Ishikawa (cell line): ENCODE data around the gene IPPK.

Source experiments
- CEBPB ChIP-seq: IDR thresholded peaks from 2 replicates; pipeline ENCODE4 v1.6.1; 2012
- CREB1 ChIP-seq: IDR thresholded peaks from 2 replicates; pipeline ENCODE4 v1.6.1; 2012; ENCODE audit warnings: low read depth
- EGR1 ChIP-seq: IDR thresholded peaks from 2 replicates; pipeline ENCODE4 v1.6.1; 2012
- EP300 ChIP-seq: IDR thresholded peaks from 2 replicates; pipeline ENCODE4 v1.6.1; 2012; ENCODE audit warnings: borderline replicate concordance
- FOXM1 ChIP-seq: IDR thresholded peaks from 2 replicates; pipeline ENCODE4 v1.6.1; 2012; ENCODE audit warnings: low read depth, borderline replicate concordance
- MAX ChIP-seq: IDR thresholded peaks from 2 replicates; pipeline ENCODE4 v1.6.1; 2012
- NFIC ChIP-seq: IDR thresholded peaks from 2 replicates; pipeline ENCODE4 v1.6.1; 2012
- RAD21 ChIP-seq: IDR thresholded peaks from 2 replicates; pipeline ENCODE4 v1.6.1; 2012; ENCODE audit warnings: low read depth
- REST ChIP-seq: IDR thresholded peaks from 2 replicates; pipeline ENCODE4 v1.6.1; 2012; ENCODE audit warnings: low read depth, mild to moderate bottlenecking
- TAF1 ChIP-seq: IDR thresholded peaks from 2 replicates; pipeline ENCODE4 v1.6.1; 2012; ENCODE audit warnings: low read depth, mild to moderate bottlenecking
- TEAD4 ChIP-seq: IDR thresholded peaks from 2 replicates; pipeline ENCODE4 v1.6.1; 2012
- YY1 ChIP-seq: IDR thresholded peaks from 2 replicates; pipeline ENCODE4 v1.6.1; 2012; ENCODE audit warnings: low read depth
- ZBTB7A ChIP-seq: IDR thresholded peaks from 2 replicates; pipeline ENCODE4 v1.6.1; 2012; ENCODE audit warnings: low read depth

GRCh38 chr9:92686954-92687353, 17.0 kb upstream of the IPPK start:
- no peak for TF ChIP-seq TAF1
- TF ChIP-seq RAD21: no peak
- no peak for TF ChIP-seq EP300
- no peak for TF ChIP-seq MAX
- TF ChIP-seq CEBPB: no peak
- TF ChIP-seq CREB1: no peak
- no peak for TF ChIP-seq TEAD4
- TF ChIP-seq EGR1: no peak
- TF ChIP-seq FOXM1: no peak
- TF ChIP-seq REST: no peak
- TF ChIP-seq NFIC: no peak
- no peak for TF ChIP-seq YY1
- no peak for TF ChIP-seq ZBTB7A
